PC-3 (cell line): ENCODE results near the gene CROCC2. TPM values are rescaled to one million over a fixed set of nuclear protein-coding genes. Genes with fewer than 3 reads are reported as not detected.

Experiments used
- ATAC-seq: fragments of 200-7000 bp; cut with Tn5 transposase; 2 replicates; pipeline ENCODE4 v1.9.1; 2020; ENCODE audit warnings: mild to moderate bottlenecking, moderate library complexity
- BruUV-seq: library from RNA; stranded (reverse); fragments of 400-500 nt; replicated peaks from 2 replicates; lab custom pipeline; 2021; lab: Mats Ljungman, UMichigan
- CTCF ChIA-PET: fragments of 300-600 bp; sonication (Branson Sonifier 250); formaldehyde crosslinking; loops from one replicate; lab custom pipeline; 2022; ENCODE audit warnings: antibody characterized with exemption; lab: Charles Lee
- POLR2A ChIA-PET: fragments of 300-600 bp; sonication (Branson Sonifier 250); formaldehyde crosslinking; loops from one replicate; lab custom pipeline; 2022; ENCODE audit warnings: antibody characterized with exemption; ENCODE audit not compliant: unreplicated experiment; lab: Charles Lee
- DNase-seq: peaks from one replicate; pipeline ENCODE4 v3.0.0-alpha.2; 2015
- H2AFZ ChIP-seq: fragments of 300-600 bp; sonication (generic); 2 replicates; pipeline ENCODE4 v1.6.0; 2016; ENCODE audit warnings: antibody characterized with exemption, low read length
- H3F3A ChIP-seq: fragments of 300-600 bp; sonication (generic); one replicate; pipeline ENCODE4 v1.6.0; 2017; ENCODE audit warnings: antibody characterized with exemption, low read length, control low read depth, mild to moderate bottlenecking; ENCODE audit not compliant: unreplicated experiment
- H3K27ac ChIP-seq: fragments of 300-600 bp; sonication (generic); 2 replicates; pipeline ENCODE4 v1.5.1; 2016; ENCODE audit warnings: mild to moderate bottlenecking, low read length
- H3K27me3 ChIP-seq: fragments of 300-600 bp; sonication (generic); 2 replicates; pipeline ENCODE4 v1.6.1; 2016; ENCODE audit warnings: low read length, mixed read lengths
- H3K36me3 ChIP-seq: fragments of 300-600 bp; sonication (generic); 2 replicates; pipeline ENCODE4 v1.6.1; 2016; ENCODE audit warnings: low read depth, mixed run types, low read length, mixed read lengths
- H3K4me1 ChIP-seq: fragments of 300-600 bp; sonication (generic); 2 replicates; pipeline ENCODE4 v1.5.1; 2016; ENCODE audit warnings: low read length; ENCODE audit not compliant: insufficient read depth
- H3K4me2 ChIP-seq: fragments of 300-600 bp; sonication (generic); 2 replicates; pipeline ENCODE4 v1.6.0; 2016; ENCODE audit warnings: low read length
- H3K4me3 ChIP-seq: fragments of 300-600 bp; sonication (generic); 2 replicates; pipeline ENCODE4 v1.5.1; 2016; ENCODE audit warnings: mild to moderate bottlenecking, low read length, mixed read lengths
- H3K79me2 ChIP-seq: fragments of 300-600 bp; sonication (generic); 2 replicates; pipeline ENCODE4 v1.6.1; 2017; ENCODE audit warnings: low read length, mixed read lengths
- H3K9ac ChIP-seq: fragments of 300-600 bp; sonication (generic); 2 replicates; pipeline ENCODE4 v1.6.0; 2016; ENCODE audit warnings: mild to moderate bottlenecking, low read length
- H3K9me2 ChIP-seq: fragments of 300-600 bp; sonication (generic); replicated peaks from 2 replicates; pipeline ENCODE4 v1.6.1; 2016; ENCODE audit warnings: mixed run types, low read length, mixed read lengths
- H3K9me3 ChIP-seq: fragments of 300-600 bp; sonication (generic); 2 replicates; pipeline ENCODE4 v1.6.1; 2016; ENCODE audit warnings: low read length, mixed read lengths
- H4K20me1 ChIP-seq: fragments of 300-600 bp; sonication (generic); 2 replicates; pipeline ENCODE4 v1.6.1; 2016; ENCODE audit warnings: low read length, mixed read lengths
- EZH2 ChIP-seq: fragments of 300-600 bp; sonication (generic); IDR thresholded peaks from one replicate; pipeline ENCODE4 v1.6.1; 2017; ENCODE audit warnings: antibody characterized with exemption, mild to moderate bottlenecking, low read length; ENCODE audit not compliant: unreplicated experiment
- EZH2phosphoT487 ChIP-seq: fragments of 300-600 bp; sonication (generic); IDR thresholded peaks from 2 replicates; pipeline ENCODE4 v1.6.1; 2018; ENCODE audit warnings: mild to moderate bottlenecking, antibody characterized with exemption, low read length, borderline replicate concordance
- intact Hi-C: fragments of 100-400 bp; cut with micrococcal nuclease; formaldehyde crosslinking; loops from 2 replicates; pipeline ENCODE4 v1.9.0; 2023
- total RNA-seq: library from RNA; depleted of rRNA; stranded (reverse); fragments of >200 nt; gene quantifications from 2 replicates; pipeline ENCODE4 v1.2.3, GENCODE V29; 2014
- TF ChIP-seq, protein P1 (sequence below): fragments of 300-600 bp; sonication (generic); conservative IDR thresholded peaks from 2 replicates; pipeline ENCODE4 v1.5.1; 2017; ENCODE audit warnings: antibody characterized with exemption, low read depth, mild to moderate bottlenecking, low read length

Gene CROCC2
- total RNA-seq, 1 experiment from 2014 or later, result not detected

DNA sequence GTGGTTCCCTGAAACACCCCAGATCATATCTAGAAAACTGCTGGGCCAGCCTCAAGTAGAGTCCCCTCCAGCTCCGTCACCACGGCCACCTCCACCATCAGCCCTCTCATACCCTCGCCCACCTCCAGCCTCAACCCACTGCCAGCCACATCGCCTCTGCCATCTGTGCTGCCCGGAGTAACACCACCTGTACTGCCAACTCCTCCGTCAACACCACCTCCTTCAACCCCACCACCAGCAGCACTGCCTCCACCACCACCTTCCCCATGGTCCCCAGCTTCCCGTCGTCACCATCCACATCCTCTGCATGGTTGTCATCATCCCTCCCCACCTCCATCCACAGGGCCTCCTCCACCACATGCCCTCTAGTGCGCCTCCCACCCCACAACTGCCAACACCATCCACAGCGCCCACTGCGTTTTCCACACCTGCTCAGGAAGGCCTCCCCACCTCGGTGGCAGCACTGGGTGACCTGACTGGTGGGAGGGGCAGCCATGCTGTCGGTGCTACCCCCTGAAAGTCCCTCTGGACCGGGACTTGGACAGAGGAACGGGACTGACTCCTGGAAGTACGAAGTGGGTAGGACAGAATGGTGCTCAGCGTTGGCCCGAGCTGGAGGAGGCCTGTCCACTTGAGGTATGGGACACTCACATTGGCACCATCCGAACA, 93.9 kb downstream of the CROCC2 start:
- Histone ChIP-seq H3K9ac (no peak overlapping the region), H3K4me2 (no peak overlapping the region), H3K27ac (no peak overlapping the region), H4K20me1 (no peaks in the 10 kb centered on the region), H3K27me3 (no peaks in the 10 kb centered on the region), H3K9me3 (peaks cover 5% of the 10 kb centered on the region; the same call in 1 of the 2 replicates), H3K4me3 (no peak overlapping the region), H3K9me2 (no peaks in the 10 kb centered on the region), H3F3A (no peaks in the 10 kb centered on the region), H3K79me2 (no peaks in the 10 kb centered on the region), H2AFZ (no peak overlapping the region), H3K36me3 (no peaks in the 10 kb centered on the region; the same call in 1 of the 2 replicates), H3K4me1 (0 out of 2 replicates have a peak, but pooled peaks cover 3% of the 10 kb centered on the region)
- ChIA-PET CTCF (no interaction called here), POLR2A (no interaction called here)
- intact Hi-C loops, result loop anchor here (10.0 kb wide), 1 partner anchor 85 kb away; no protein-coding TSS in a partner anchor
- DNase-seq (no peak), ATAC-seq (no peak)
- TF ChIP-seq EZH2, result no peak
- no peak for TF ChIP-seq EZH2phosphoT487
- TF ChIP-seq, protein P1, sequence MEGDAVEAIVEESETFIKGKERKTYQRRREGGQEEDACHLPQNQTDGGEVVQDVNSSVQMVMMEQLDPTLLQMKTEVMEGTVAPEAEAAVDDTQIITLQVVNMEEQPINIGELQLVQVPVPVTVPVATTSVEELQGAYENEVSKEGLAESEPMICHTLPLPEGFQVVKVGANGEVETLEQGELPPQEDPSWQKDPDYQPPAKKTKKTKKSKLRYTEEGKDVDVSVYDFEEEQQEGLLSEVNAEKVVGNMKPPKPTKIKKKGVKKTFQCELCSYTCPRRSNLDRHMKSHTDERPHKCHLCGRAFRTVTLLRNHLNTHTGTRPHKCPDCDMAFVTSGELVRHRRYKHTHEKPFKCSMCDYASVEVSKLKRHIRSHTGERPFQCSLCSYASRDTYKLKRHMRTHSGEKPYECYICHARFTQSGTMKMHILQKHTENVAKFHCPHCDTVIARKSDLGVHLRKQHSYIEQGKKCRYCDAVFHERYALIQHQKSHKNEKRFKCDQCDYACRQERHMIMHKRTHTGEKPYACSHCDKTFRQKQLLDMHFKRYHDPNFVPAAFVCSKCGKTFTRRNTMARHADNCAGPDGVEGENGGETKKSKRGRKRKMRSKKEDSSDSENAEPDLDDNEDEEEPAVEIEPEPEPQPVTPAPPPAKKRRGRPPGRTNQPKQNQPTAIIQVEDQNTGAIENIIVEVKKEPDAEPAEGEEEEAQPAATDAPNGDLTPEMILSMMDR, result no peak
- BruUV-seq, result no TSS peak

DNA sequence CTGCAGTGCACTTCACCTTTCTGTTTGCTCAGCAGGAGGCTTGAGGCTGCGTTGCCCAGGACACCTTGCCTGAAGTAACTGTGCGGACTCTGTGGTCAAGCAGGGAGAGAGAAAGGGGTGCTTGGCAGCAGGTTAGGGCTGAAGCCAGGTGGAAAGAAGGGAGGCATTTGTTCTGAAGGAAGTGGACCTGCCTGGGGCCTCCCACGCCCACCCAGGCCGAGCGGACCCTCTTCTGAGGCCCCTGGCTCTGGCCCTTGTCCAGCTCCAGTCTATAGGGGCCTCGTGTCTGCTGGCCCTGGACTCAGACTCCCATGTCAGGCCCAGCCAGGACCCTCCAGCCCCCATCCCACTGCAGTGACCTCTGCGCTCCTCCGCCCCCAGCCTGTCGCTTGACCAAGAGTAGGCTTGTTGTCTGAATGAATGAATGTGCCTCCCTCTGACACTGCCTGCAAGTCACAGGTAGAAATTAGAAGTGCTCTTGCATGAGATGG, 94.7 kb downstream of the CROCC2 start:
- Histone ChIP-seq H3K4me3 (no peak overlapping the region), H4K20me1 (no peaks in the 10 kb centered on the region), H2AFZ (no peak overlapping the region), H3F3A (no peaks in the 10 kb centered on the region), H3K9me2 (no peaks in the 10 kb centered on the region), H3K4me1 (0 out of 2 replicates have a peak, but pooled peaks cover 3% of the 10 kb centered on the region), H3K36me3 (no peaks in the 10 kb centered on the region; the same call in 1 of the 2 replicates), H3K4me2 (no peak overlapping the region), H3K27ac (no peak overlapping the region), H3K9ac (no peak overlapping the region), H3K79me2 (no peaks in the 10 kb centered on the region), H3K27me3 (no peaks in the 10 kb centered on the region), H3K9me3 (peaks cover 10% of the 10 kb centered on the region)
- ChIA-PET CTCF (no interaction called here), POLR2A (no interaction called here)
- TF ChIP-seq, protein P1, result no peak
- no peak for TF ChIP-seq EZH2phosphoT487
- DNase-seq (no peak), ATAC-seq (no peak)
- BruUV-seq, result no TSS peak
- intact Hi-C loops, result no loop called here
